GM12878 (cell line): ENCODE results near the gene PHOX2B. TPM values are rescaled to one million over a fixed set of nuclear protein-coding genes. Genes with fewer than 3 reads are reported as not detected.

Source experiments
- ATAC-seq: fragments of 200-7000 bp; cut with Tn5 transposase; 3 replicates; pipeline ENCODE4 v1.9.1; 2020; ENCODE audit warnings: mild to moderate bottlenecking, moderate library complexity
- BruUV-seq: library from RNA; stranded (reverse); fragments of 400-500 nt; replicated peaks from 2 replicates; lab custom pipeline; 2021; lab: Mats Ljungman, UMichigan
- CTCF ChIA-PET: fragments of 300-600 bp; sonication (Branson Sonifier 250); formaldehyde crosslinking; extraction: SDS; loops from one replicate; lab custom pipeline; 2021; ENCODE audit warnings: inconsistent platforms; lab: Yijun Ruan, JAX
- POLR2A ChIA-PET: fragments of 350-600 bp; formaldehyde crosslinking; extraction: SDS; loops from one replicate; lab custom pipeline; 2021; ENCODE audit warnings: inconsistent platforms; lab: Charles Lee
- RAD21 ChIA-PET: fragments of 300-600 bp; sonication (Branson Sonifier 250); formaldehyde crosslinking; loops from one replicate; lab custom pipeline; 2023; ENCODE audit warnings: antibody characterized with exemption; ENCODE audit not compliant: unreplicated experiment; lab: Charles Lee
- SMC1A ChIA-PET: fragments of 300-600 bp; sonication (Branson Sonifier 250); formaldehyde crosslinking; loops from one replicate; lab custom pipeline; 2023; ENCODE audit not compliant: unreplicated experiment, uncharacterized antibody; lab: Charles Lee
- DNase-seq: peaks from one replicate; pipeline ENCODE4 v3.0.0-alpha.2; 2011; ENCODE audit warnings: low read depth, low spot score
- FAIRE-seq: peaks from 3 replicates; lab custom pipeline; 2011; peaks lifted over from hg19 to GRCh38; lab: Jason Lieb, UNC
- H2AFZ ChIP-seq: 2 replicates; pipeline ENCODE4 v1.6.0; 2011; ENCODE audit warnings: low read depth, low read length, control low read depth; ENCODE audit not compliant: control insufficient read depth
- H3K27ac ChIP-seq: 2 replicates; pipeline ENCODE4 v1.5.1; 2011; ENCODE audit warnings: control low read depth; ENCODE audit not compliant: control insufficient read depth, insufficient read depth
- H3K27me3 ChIP-seq, 2 experiments: replicated peaks in 1 of 2; 2 replicates each; pipeline versions ENCODE4 v1.6.0 to v1.6.1; 2011; ENCODE audit warnings: low read length in 1 of 2; ENCODE audit not compliant: control insufficient read depth in 2 of 2, insufficient read depth in 2 of 2
- H3K36me3 ChIP-seq, 2 experiments: 2 replicates each; pipeline ENCODE4 v1.5.1; 2011; ENCODE audit warnings: low read length in 1 of 2; ENCODE audit not compliant: control insufficient read depth in 2 of 2, insufficient read depth in 2 of 2
- H3K4me1 ChIP-seq: 2 replicates; pipeline ENCODE4 v1.6.1; 2011; ENCODE audit warnings: mild to moderate bottlenecking, low read length, moderate library complexity, mixed read lengths; ENCODE audit not compliant: control insufficient read depth, insufficient read depth
- H3K4me2 ChIP-seq: 2 replicates; pipeline ENCODE4 v1.6.0; 2011; ENCODE audit warnings: control low read depth; ENCODE audit not compliant: control insufficient read depth, insufficient read depth
- H3K4me3 ChIP-seq: fragments of 200-600 bp; sonication (generic); 2 replicates; pipeline ENCODE4 v1.5.1; 2016
- H3K79me2 ChIP-seq: 2 replicates; pipeline ENCODE4 v1.6.0; 2011; ENCODE audit warnings: low read length; ENCODE audit not compliant: control insufficient read depth, insufficient read depth
- H3K9ac ChIP-seq: 2 replicates; pipeline ENCODE4 v1.8.0; 2011; ENCODE audit warnings: low read length, control low read depth, mixed read lengths; ENCODE audit not compliant: control insufficient read depth, insufficient read depth
- H3K9me3 ChIP-seq: replicated peaks from 3 replicates; pipeline ENCODE4 v1.5.1; 2011; ENCODE audit warnings: mild to moderate bottlenecking, low read length; ENCODE audit not compliant: control insufficient read depth, insufficient read depth
- H4K20me1 ChIP-seq: 2 replicates; pipeline ENCODE4 v1.6.0; 2011; ENCODE audit not compliant: control insufficient read depth, insufficient read depth
- CREM ChIP-seq: IDR thresholded peaks from 2 replicates; pipeline ENCODE4 v1.6.1; 2014; ENCODE audit warnings: antibody characterized with exemption, low read depth
- KDM1A ChIP-seq: fragments of 200-600 bp; sonication (generic); IDR thresholded peaks from 2 replicates; pipeline ENCODE4 v1.6.1; 2016; ENCODE audit warnings: borderline replicate concordance
- PAX5 ChIP-seq: IDR thresholded peaks from 2 replicates; pipeline ENCODE4 v1.6.1; 2011; ENCODE audit warnings: low read depth, low read length, borderline replicate concordance
- YBX1 ChIP-seq: fragments of 450-650 bp; IDR thresholded peaks from 2 replicates; pipeline ENCODE4 v1.6.1; 2016; ENCODE audit warnings: antibody characterized with exemption
- ZZZ3 ChIP-seq: IDR thresholded peaks from 2 replicates; pipeline ENCODE4 v1.6.1; 2011; ENCODE audit warnings: low read depth; ENCODE audit not compliant: control insufficient read depth, insufficient read length
- WGBS: methylation state at CpG from one replicate; pipeline ENCODE4 v1.1.6; 2016; ENCODE audit warnings: low lambda C conversion rate; ENCODE audit not compliant: insufficient replicate concordance, insufficient coverage; ENCODE audit errors: missing lambda C conversion rate; 5-methylcytosine and 5-hydroxymethylcytosine counted together
- in situ Hi-C: fragments of 300-500 bp; cut with MboI; formaldehyde crosslinking; loops from 9 replicates; pipeline ENCODE4 v1.14.3; 2018; ENCODE audit warnings: mixed read lengths
- intact Hi-C: fragments of 100-400 bp; cut with micrococcal nuclease; formaldehyde crosslinking; loops from one replicate; pipeline ENCODE4 v1.14.2; 2022; ENCODE audit not compliant: unreplicated experiment
- polyA plus RNA-seq, 11 experiments: library from polyadenylated mRNA; depleted of rRNA in 4 of 11; unstranded in 6 of 11; stranded (reverse) in 5 of 11; fragments of >200 nt; fragmentation: Nextera tagmentation in 4 of 11; fragmentation: Illumina TruSeq in 1 of 11; extraction: Ambion mirVana in 4 of 11; extraction: Trizol in 1 of 11; gene quantifications; 1 replicate in 1 of 11; 2 replicates in 10 of 11; pipeline versions ENCODE4 v1.2.1 to v1.2.3, GENCODE V29; 2011 to 2016; ENCODE audit warnings: inconsistent platforms in 2 of 11, missing spikeins in 2 of 11, low read depth in 1 of 11
- total RNA-seq, 4 experiments: library from RNA; depleted of rRNA in 3 of 4; stranded (reverse); fragments of >200 nt in 3 of 4; fragmentation: Illumina TruSeq in 1 of 4; extraction: Trizol in 1 of 4; gene quantifications; 2 replicates each; pipeline versions ENCODE4 v1.2.1 to v1.2.3, GENCODE V29; 2013 to 2021
- TF ChIP-seq, protein P1 (sequence below): fragments of 450-650 bp; IDR thresholded peaks from 2 replicates; pipeline ENCODE4 v1.6.1; 2016; ENCODE audit warnings: mild to moderate bottlenecking
- TF ChIP-seq, protein P2 (sequence below), 3 experiments: IDR thresholded peaks in 2 of 3; conservative IDR thresholded peaks in 1 of 3; 2 replicates each; pipeline ENCODE4 v1.5.1; 2011; ENCODE audit warnings: low read depth in 3 of 3, low read length in 3 of 3, mild to moderate bottlenecking in 3 of 3, control low read depth in 2 of 3, moderate library complexity in 2 of 3, inconsistent platforms in 1 of 3, mixed read lengths in 1 of 3; ENCODE audit not compliant: control insufficient read depth in 2 of 3, insufficient read depth in 1 of 3; ENCODE audit errors: extremely low read depth in 1 of 3

The PHOX2B gene
- total and polyA plus RNA-seq, 10 of the 15 experiments (the other 5 are each of a cell fraction or from before 2014, with no cell fraction given): not detected

DNA sequence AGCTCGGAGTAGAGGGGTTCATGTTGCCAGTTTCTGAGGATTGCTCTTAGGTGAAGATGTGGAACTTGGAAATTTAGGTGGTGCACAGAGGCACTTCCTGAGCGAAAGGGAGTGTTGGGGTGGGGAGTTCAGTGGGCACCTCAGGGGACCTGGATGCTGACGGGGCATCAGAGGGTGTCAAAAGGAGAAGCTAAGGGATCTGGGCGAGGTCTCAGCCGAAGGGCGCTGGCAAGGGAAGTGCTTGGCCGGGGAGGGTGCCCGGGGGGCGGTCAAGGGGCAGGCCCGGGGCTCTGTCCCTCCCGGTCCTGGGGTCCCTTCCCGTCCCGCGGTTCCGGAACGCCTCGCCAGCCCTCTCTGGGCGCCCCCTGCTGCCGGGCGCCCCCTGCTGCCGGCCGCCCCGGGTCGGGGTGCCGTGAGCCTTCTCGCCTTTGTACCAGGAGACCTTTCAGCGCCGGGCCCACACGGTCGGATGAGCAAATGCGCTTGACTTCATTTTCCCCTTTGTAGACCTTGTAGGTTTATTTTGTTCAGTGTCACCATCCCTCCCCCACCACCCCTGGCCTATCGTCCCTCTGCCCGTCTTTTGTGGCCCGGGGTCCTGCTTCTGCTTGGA is 3.0 kb upstream of the PHOX2B start:
- Histone ChIP-seq H3K36me3 (no peaks in the 10 kb centered on the region), H2AFZ (no peak overlapping the region), H4K20me1 (no peaks in the 10 kb centered on the region), H3K9me3 (peaks cover 1% of the 10 kb centered on the region; the same call in 1 of the 3 replicates), H3K4me2 (no peak overlapping the region), H3K79me2 (no peaks in the 10 kb centered on the region), H3K27ac (no peak overlapping the region), H3K9ac (no peak overlapping the region), H3K4me1 (no peaks in the 10 kb centered on the region), H3K27me3 (peaks cover 8 to 16% of the 10 kb centered on the region in 2 experiments), H3K4me3 (no peak overlapping the region)
- intact Hi-C loops (loop anchor here (2.0 kb wide), 1 partner anchor 59 kb away; no protein-coding TSS in a partner anchor), in situ Hi-C loops (no loop called here)
- no peak for FAIRE-seq
- 16% methylated on average over 21 of the region's 34 CpGs for WGBS
- SMC1A ChIA-PET: no interaction called here
- POLR2A ChIA-PET: no interaction called here
- BruUV-seq: no TSS peak
- ATAC-seq: peak; percentile 48; the same call in 1 of the 3 replicates
- DNase-seq: no peak
- RAD21 ChIA-PET: no interaction called here
- CTCF ChIA-PET: no interaction called here
- TF ChIP-seq YBX1 (no peak), CREM (no peak), KDM1A (no peak), ZZZ3 (no peak), PAX5 (no peak)
- TF ChIP-seq, protein P1, sequence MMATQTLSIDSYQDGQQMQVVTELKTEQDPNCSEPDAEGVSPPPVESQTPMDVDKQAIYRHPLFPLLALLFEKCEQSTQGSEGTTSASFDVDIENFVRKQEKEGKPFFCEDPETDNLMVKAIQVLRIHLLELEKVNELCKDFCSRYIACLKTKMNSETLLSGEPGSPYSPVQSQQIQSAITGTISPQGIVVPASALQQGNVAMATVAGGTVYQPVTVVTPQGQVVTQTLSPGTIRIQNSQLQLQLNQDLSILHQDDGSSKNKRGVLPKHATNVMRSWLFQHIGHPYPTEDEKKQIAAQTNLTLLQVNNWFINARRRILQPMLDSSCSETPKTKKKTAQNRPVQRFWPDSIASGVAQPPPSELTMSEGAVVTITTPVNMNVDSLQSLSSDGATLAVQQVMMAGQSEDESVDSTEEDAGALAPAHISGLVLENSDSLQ: no peak
- TF ChIP-seq, protein P2, sequence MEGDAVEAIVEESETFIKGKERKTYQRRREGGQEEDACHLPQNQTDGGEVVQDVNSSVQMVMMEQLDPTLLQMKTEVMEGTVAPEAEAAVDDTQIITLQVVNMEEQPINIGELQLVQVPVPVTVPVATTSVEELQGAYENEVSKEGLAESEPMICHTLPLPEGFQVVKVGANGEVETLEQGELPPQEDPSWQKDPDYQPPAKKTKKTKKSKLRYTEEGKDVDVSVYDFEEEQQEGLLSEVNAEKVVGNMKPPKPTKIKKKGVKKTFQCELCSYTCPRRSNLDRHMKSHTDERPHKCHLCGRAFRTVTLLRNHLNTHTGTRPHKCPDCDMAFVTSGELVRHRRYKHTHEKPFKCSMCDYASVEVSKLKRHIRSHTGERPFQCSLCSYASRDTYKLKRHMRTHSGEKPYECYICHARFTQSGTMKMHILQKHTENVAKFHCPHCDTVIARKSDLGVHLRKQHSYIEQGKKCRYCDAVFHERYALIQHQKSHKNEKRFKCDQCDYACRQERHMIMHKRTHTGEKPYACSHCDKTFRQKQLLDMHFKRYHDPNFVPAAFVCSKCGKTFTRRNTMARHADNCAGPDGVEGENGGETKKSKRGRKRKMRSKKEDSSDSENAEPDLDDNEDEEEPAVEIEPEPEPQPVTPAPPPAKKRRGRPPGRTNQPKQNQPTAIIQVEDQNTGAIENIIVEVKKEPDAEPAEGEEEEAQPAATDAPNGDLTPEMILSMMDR (IDR thresholded peaks at IDR 0.05 in 2 of 3, conservative IDR thresholded peaks at IDR 0.05 in 1 of 3; ENCODE audit: control insufficient read depth in 2 of 3, extremely low read depth in 1 of 3, insufficient read depth in 1 of 3, low read depth in 3 of 3, low read length in 3 of 3): peak in 1 of 3 experiments; percentile 20; a peak in 1 of 6 replicates
- TF ChIP-seq, all 136 proteins: peak for 1
